HG03432 (cell line): ENCODE results near the gene SLC6A8.
"Not testable (repeated sequence)": the region's sequence is repeated elsewhere in the genome, so short reads cannot be mapped to it uniquely, and the experiment has no call there.

Source experiments
- ATAC-seq: cut with Tn5 transposase; IDR thresholded peaks from one replicate; pipeline ENCODE4 v1.9.1; 2021; ENCODE audit warnings: mild to moderate bottlenecking, moderate library complexity; ENCODE audit not compliant: unreplicated experiment

SLC6A8 gene

GRCh38 chrX:153671589-153672530 lies 15.9 kb upstream of the SLC6A8 start:
- ATAC-seq = no peak

DNA sequence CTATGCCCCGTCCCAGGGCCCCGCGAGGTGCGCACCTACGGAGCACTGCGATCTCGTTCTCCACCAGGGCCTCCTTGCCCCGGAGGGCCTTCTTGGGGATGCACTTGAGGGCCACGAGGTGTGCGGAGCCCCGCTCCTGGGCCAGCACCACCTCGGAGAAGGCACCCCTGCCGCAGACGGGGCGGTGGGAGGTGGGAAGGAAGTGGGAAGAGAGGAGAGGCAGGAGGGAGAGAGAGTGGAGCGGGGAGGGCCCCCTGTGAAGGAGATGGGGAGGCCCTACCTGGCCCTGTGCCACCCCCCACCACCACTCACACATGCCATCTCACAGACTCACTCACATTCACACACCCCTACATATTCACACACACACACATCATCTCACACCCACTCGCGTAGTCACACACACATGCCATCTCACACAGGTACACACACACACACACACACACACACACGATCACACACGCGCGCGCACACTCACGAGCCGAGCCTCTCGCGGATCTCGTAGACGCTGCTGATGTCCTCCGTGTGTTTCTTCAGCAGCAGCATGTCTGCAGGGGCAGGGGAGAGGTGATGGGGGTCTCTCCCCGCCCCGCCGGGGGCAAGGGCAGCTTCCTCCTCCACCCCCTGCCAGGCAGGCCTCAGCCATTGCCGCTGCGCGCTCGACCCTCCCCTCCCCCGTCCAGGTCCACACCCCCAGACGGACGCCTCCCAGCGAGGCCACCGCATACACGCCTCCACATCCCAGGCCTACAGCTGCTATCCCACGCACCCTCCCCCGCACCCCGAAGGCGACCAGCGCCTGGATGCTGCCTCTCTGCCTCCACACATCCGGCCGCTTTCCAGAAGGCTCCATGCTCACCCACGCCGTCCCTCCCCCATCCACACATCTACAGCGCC lies 14.9 kb upstream of the SLC6A8 start:
- ATAC-seq = no peak

GRCh38 chrX:153673428-153674218 lies 14.1 kb upstream of the SLC6A8 start, which contains the start of gene PNCK:
Gene PNCK, minus strand, starts transcription at chrX:153673813. Its CDS starts 737 bp downstream, at chrX:153673076.
- no peak for ATAC-seq

- no peak for ATAC-seq
Measured at GRCh38 chrX:153674219-153674851, 13.4 kb upstream of the SLC6A8 start.

DNA sequence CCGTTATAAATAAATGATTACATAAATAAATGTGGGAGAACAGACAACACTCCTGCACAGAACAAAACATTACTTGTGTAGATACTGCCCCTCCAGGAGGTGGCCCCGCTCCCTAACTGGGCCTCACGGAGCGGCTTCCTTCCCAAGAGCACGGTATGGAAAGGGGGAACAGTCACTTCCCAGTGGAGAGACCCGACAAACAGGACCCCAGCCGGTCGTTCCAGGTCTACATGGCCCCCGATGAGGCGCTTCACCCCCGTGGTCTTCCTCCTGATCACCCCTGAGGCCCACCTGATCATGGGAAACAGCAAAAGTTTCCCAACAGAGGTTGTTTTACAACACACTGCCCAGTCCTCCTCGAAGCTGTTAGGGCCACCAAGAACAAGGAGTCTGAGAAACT lies 6.6 kb upstream of the SLC6A8 start:
- no peak for ATAC-seq

DNA sequence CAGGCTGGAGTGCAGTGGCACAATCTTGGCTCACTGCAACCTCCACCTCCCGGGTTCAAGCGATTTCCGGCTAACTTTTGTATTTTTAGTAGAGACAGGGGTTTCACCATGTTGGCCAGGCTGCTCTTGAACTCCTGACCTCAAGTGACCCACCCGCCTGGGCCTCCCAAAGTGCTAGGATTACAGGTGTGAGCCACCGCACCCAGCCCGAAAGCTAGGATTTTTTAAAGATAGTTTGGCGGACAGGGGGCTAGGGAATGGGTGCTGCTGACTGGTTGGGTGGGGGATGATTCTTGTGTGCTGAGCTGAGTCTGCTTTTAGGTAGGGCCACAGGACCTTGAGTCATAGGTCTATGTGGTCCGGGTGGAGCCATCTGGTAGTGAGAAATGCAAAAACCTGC lies 4.2 kb upstream of the SLC6A8 start:
- ATAC-seq = not testable (repeated sequence)

GRCh38 chrX:153684467-153685155 lies 3.1 kb upstream of the SLC6A8 start:
- ATAC-seq = no peak

GRCh38 chrX:153685156-153685536 lies 2.6 kb upstream of the SLC6A8 start:
- ATAC-seq = no peak

DNA sequence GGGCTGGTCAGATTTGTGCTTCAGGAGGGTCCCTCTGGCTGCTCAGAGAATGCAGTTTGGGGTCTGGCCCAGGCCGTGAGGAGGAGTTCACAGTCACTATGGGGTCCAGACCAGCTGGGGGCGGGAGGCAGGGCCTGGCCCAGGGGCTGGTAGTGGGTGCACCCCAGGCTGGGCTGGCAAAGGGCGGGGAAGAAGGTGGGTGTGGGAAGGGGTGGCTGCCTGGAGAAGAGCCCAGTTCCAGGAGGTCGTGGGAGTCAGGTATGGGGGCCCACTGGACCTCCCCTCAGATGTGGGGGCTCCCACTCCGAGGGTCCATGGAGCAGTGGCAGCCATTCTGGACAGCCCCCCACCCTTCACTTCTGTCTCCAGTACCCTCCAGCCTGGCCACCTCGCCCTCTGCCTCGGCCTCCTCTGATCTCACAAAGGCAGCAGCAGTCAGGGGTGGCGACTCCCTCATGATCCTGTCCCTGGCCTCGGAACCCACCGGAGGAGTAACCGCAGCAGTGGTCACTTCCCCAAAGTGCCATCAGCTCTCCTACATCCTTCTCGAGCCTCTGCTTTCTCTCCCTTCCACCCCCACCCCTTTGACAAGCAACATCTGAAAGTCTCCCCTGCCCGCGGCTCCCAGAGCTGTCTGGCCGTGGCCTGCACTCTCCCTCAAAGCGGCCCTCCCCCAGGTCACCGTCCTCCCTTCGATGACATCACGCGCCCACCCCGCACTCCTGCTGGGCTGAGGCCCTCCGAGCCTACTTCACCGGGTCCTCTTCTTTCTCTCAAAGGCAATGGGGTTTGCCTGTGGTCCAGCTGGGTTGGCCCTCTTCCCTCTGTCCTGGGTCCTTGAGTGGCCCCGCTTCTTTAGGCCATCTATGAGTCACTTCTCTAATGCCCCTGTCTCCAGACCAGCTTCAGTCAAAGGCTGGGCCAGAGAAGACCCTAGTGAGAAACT lies 1.7 kb upstream of the SLC6A8 start:
- ATAC-seq = no peak

GRCh38 chrX:153686711-153687110 lies 1.0 kb upstream of the SLC6A8 start:
- ATAC-seq = no peak

- peak; percentile 21 for ATAC-seq
Measured at GRCh38 chrX:153688071-153688470, 345 bp downstream of the SLC6A8 start.

DNA sequence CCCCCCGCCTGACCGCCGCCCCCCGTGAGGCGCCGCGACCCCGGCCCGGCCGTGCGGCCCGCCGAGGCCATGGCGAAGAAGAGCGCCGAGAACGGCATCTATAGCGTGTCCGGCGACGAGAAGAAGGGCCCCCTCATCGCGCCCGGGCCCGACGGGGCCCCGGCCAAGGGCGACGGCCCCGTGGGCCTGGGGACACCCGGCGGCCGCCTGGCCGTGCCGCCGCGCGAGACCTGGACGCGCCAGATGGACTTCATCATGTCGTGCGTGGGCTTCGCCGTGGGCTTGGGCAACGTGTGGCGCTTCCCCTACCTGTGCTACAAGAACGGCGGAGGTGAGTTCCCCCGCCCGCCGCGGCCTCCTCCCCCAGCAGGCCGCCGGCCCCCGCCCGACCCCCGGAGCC lies 780 bp downstream of the SLC6A8 start:
- no peak for ATAC-seq

- no peak for ATAC-seq
Measured at GRCh38 chrX:153688911-153689590, 1.3 kb downstream of the SLC6A8 start.

- ATAC-seq = no peak
Measured at GRCh38 chrX:153689654-153690465, 2.1 kb downstream of the SLC6A8 start.

DNA sequence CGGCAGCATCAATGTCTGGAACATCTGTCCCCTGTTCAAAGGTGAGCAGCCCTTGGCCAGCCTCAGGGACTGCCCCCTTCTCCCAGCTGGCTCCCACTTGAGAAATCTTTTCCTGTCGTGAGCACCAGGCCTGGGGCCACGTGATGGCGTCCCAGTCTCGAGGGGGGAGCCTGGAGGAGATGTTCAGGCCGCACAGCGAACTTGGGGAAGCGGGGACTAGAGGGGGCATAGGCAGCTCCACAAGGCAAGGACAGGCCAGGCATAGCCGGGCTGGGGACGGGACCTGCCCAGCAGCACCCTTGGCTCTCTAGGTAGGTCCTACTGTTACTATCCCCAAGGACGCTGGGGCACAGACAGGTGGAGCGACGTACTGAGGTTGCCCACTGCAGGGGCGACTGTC lies 2.7 kb downstream of the SLC6A8 start:
- no peak for ATAC-seq

GRCh38 chrX:153691032-153691827 lies 3.5 kb downstream of the SLC6A8 start:
- ATAC-seq = not testable (repeated sequence)
